Testis (tissue), 5 donors: ENCODE results near the gene PPP1R18. TPM values are rescaled to one million over a fixed set of nuclear protein-coding genes. Genes with fewer than 3 reads are reported as not detected.

ENCODE experiments used
- DNase-seq: peaks from one replicate; pipeline ENCODE4 v3.0.0-alpha.2; 2019
- H3K27ac ChIP-seq, 2 donors: fragments of 200-600 bp; sonication (generic); one replicate each; pipeline ENCODE4 v1.5.1; 2019
- H3K27me3 ChIP-seq: fragments of 200-600 bp; sonication (generic); one replicate; pipeline ENCODE4 v1.5.1; 2019
- H3K36me3 ChIP-seq: fragments of 200-600 bp; sonication (generic); one replicate; pipeline ENCODE4 v1.5.1; 2017; ENCODE audit warnings: low read depth; ENCODE audit errors: missing control alignments
- H3K4me1 ChIP-seq: fragments of 200-600 bp; sonication (generic); one replicate; pipeline ENCODE4 v1.5.1; 2019
- H3K4me3 ChIP-seq, 2 donors: fragments of 200-600 bp; sonication (generic); one replicate each; pipeline ENCODE4 v1.5.1; 2017 to 2019
- H3K9me3 ChIP-seq: fragments of 200-600 bp; sonication (generic); one replicate; pipeline ENCODE4 v1.5.1; 2017
- CTCF ChIP-seq, 3 experiments: fragments of 450-650 bp in 2 of 3; fragments of 200-600 bp in 1 of 3; sonication (generic) in 1 of 3; IDR thresholded peaks; one replicate each; pipeline ENCODE4 v1.5.1; 2016 to 2019; ENCODE audit warnings: antibody characterized with exemption in 3 of 3, mild to moderate bottlenecking in 2 of 3, moderate library complexity in 1 of 3
- POLR2A ChIP-seq: fragments of 450-650 bp; IDR thresholded peaks from one replicate; pipeline ENCODE4 v1.6.1; 2017; ENCODE audit warnings: antibody characterized with exemption, mild to moderate bottlenecking, moderate library complexity
- WGBS, 2 donors: methylation state at CpG; one replicate each; pipeline ENCODE4 v1.1.5; 2018; 5-methylcytosine and 5-hydroxymethylcytosine counted together
- intact Hi-C: fragments of 100-400 bp; cut with DNase I; formaldehyde crosslinking; loops from one replicate; pipeline ENCODE4 v1.15.1; 2023; ENCODE audit warnings: low total_unique reads
- long read RNA-seq, 2 donors: transcript quantifications; one replicate each; lab custom pipeline, GENCODE V29; 2026
- polyA plus RNA-seq: library from polyadenylated mRNA; stranded (reverse); fragments of 350-450 nt; fragmentation: Illumina TruSeq; extraction: RNeasy Lipid Tissue Mini Kit (QIAGEN cat#74804); gene quantifications from one replicate; pipeline ENCODE4 v1.2.3, GENCODE V29; 2014; ENCODE audit warnings: low read depth, low replicate concordance; ENCODE audit not compliant: insufficient read depth
- total RNA-seq, 2 donors: library from RNA; depleted of rRNA; stranded (reverse); fragments of >200 nt; gene quantifications; one replicate each; pipeline ENCODE4 v1.2.3, GENCODE V29; 2016

The PPP1R18 gene
- 1 to 10 TPM; 9.0 to 9.3 TPM for total RNA-seq
- 24.9 TPM for polyA plus RNA-seq
- long read RNA-seq, donor 1, transcript PPP1R18-206 (3 exons, 1,448 nt), result major isoform, 8 of 14 reads
- long read RNA-seq, donor 1, partial matches to known transcripts, result 6 of 14 reads
- long read RNA-seq, donor 1, other reads (novel, unspliced or antisense), result 0 of 14 reads
- long read RNA-seq, donor 2, transcript PPP1R18-206 (3 exons, 1,448 nt), result major isoform, 5 of 6 reads
- long read RNA-seq, donor 2, partial matches to known transcripts, result 0 of 6 reads
- long read RNA-seq, donor 2, other reads (novel, unspliced or antisense), result 0 of 6 reads

- H3K9me3 ChIP-seq, result no peaks in the 10 kb centered on the region
- WGBS, 2 donors, result 2 to 3% methylated on average over 22 to 23 of the region's 41 CpGs
- peak within 1 kb of the TSS; percentile 68 to 76 for H3K4me3 ChIP-seq
- H3K4me1 ChIP-seq, result peaks cover 49% of the 10 kb centered on the region
- H3K27ac ChIP-seq, result peak within 1 kb of the TSS; percentile 89 to 94
- DNase-seq, result peak; percentile 64
- H3K36me3 ChIP-seq, result no peaks in the 10 kb centered on the region
- intact Hi-C loops, result loop anchor here (2.0 kb wide), 1 partner anchor 35 kb away; the partner anchor contains the start of gene TUBB
- no peaks in the 10 kb centered on the region for H3K27me3 ChIP-seq
- no peak for TF ChIP-seq CTCF (IDR thresholded peaks at IDR 0.05)
- no peak for TF ChIP-seq POLR2A
These were observed at the start of gene PPP1R18 for GRCh38 chr6:30686009-30686907. TSS of gene PPP1R18 (minus strand) at chr6:30686645. CDS start at chr6:30686018, 627 bp downstream.

- Histone ChIP-seq H3K27ac (no peak overlapping the region), H3K27me3 (no peaks in the 10 kb centered on the region), H3K9me3 (no peaks in the 10 kb centered on the region), H3K4me3 (no peak overlapping the region), H3K36me3 (no peaks in the 10 kb centered on the region), H3K4me1 (no peaks in the 10 kb centered on the region)
- DNase-seq, result no peak
- WGBS, 2 donors, result 88% methylated on average over 8 of the region's 8 CpGs
- TF ChIP-seq CTCF (IDR thresholded peaks at IDR 0.05) (no peak), POLR2A (no peak)
- intact Hi-C loops, result no loop called here
These were observed 49.3 kb upstream of the PPP1R18 start for GRCh38 chr6:30735668-30736314.

GRCh38 chr6:30732237-30732943, 45.9 kb upstream of the PPP1R18 start:
- no peaks in the 10 kb centered on the region for H3K9me3 ChIP-seq
- H3K27me3 ChIP-seq, result no peaks in the 10 kb centered on the region
- TF ChIP-seq CTCF (IDR thresholded peaks at IDR 0.05), result no peak
- no peak for TF ChIP-seq POLR2A
- H3K4me1 ChIP-seq, result no peaks in the 10 kb centered on the region
- no peak overlapping the region for H3K4me3 ChIP-seq
- WGBS, 2 donors, result 88 to 92% methylated on average over 12 of the region's 12 CpGs
- H3K27ac ChIP-seq, result no peak overlapping the region
- no peak for DNase-seq
- intact Hi-C loops, result no loop called here
- H3K36me3 ChIP-seq, result no peaks in the 10 kb centered on the region

- Histone ChIP-seq H3K27ac (no peak overlapping the region), H3K36me3 (no peaks in the 10 kb centered on the region), H3K4me3 (no peak overlapping the region), H3K4me1 (peaks cover 2% of the 10 kb centered on the region), H3K9me3 (no peaks in the 10 kb centered on the region), H3K27me3 (no peaks in the 10 kb centered on the region)
- 44 to 55% methylated on average over 19 to 30 of the region's 30 CpGs for WGBS, 2 donors
- intact Hi-C loops, result no loop called here
- DNase-seq, result peak; percentile 83
- TF ChIP-seq POLR2A (no peak), CTCF (IDR thresholded peaks at IDR 0.05) (peak; percentile 48 to 54 (median 52))
These were observed 44.4 kb upstream of the PPP1R18 start for GRCh38 chr6:30730601-30731435.
